K562 (cell line): Measurements from ENCODE around the gene ECPAS. TPM values are rescaled to one million over a fixed set of nuclear protein-coding genes. Genes with fewer than 3 reads are reported as not detected.

Source experiments
- ATAC-seq: fragments of 200-7000 bp; cut with Tn5 transposase; 3 replicates; pipeline ENCODE4 v1.9.1; 2020; ENCODE audit warnings: moderate library complexity
- BruUV-seq: library from RNA; stranded (reverse); fragments of 400-500 nt; replicated peaks from 2 replicates; lab custom pipeline; 2021; lab: Mats Ljungman, UMichigan
- CTCF ChIA-PET: fragments of 300-600 bp; formaldehyde crosslinking; extraction: SDS; loops from one replicate; lab custom pipeline; 2021; ENCODE audit warnings: low intra/inter-chr PET ratio; lab: Yijun Ruan, JAX
- POLR2A ChIA-PET: fragments of 300-600, 350-650 bp; sonication (Branson Sonifier 250); formaldehyde crosslinking; extraction: SDS; loops from one replicate; lab custom pipeline; 2021; ENCODE audit warnings: antibody characterized with exemption, inconsistent platforms; lab: Yijun Ruan, JAX
- DNase-seq, 4 experiments: peaks; one replicate each; pipeline versions ENCODE4 v3.0.0 to v3.0.0-alpha.2; 2011 to 2018; ENCODE audit warnings: low spot score in 3 of 4, mixed read lengths in 3 of 4; ENCODE audit errors: extremely low read depth in 1 of 4
- FAIRE-seq: peaks from 2 replicates; lab custom pipeline; 2011; peaks lifted over from hg19 to GRCh38; lab: Jason Lieb, UNC
- H2AFZ ChIP-seq: 2 replicates; pipeline ENCODE4 v1.6.0; 2011; ENCODE audit warnings: low read depth, low read length, control low read depth, inconsistent platforms
- H3K27ac ChIP-seq: fragments of 200-600 bp; 3 replicates; pipeline ENCODE4 v1.8.0; 2011; ENCODE audit warnings: low read depth, mild to moderate bottlenecking, control low read depth, inconsistent platforms, low read length, moderate library complexity, mixed read lengths; ENCODE audit errors: extremely low read depth
- H3K27me3 ChIP-seq, 2 experiments: fragments of 300-600 bp in 1 of 2; 2 replicates in 1 of 2; 3 replicates in 1 of 2; pipeline versions ENCODE4 v1.6.0 to v1.8.0; 2011; ENCODE audit warnings: inconsistent platforms in 2 of 2, low read length in 2 of 2, mild to moderate bottlenecking in 1 of 2, mixed read lengths in 1 of 2, moderate library complexity in 1 of 2; ENCODE audit not compliant: control insufficient read depth in 2 of 2, insufficient read depth in 2 of 2
- H3K36me3 ChIP-seq: fragments of 300-600 bp; 3 replicates; pipeline ENCODE4 v1.8.0; 2011; ENCODE audit warnings: mild to moderate bottlenecking, low read length, inconsistent platforms; ENCODE audit not compliant: control insufficient read depth, insufficient read depth
- H3K4me1 ChIP-seq, 2 experiments: fragments of 200-600 bp in 1 of 2; replicated peaks in 1 of 2; 2 replicates in 1 of 2; 3 replicates in 1 of 2; pipeline versions ENCODE4 v1.5.1 to v1.8.0; 2011; ENCODE audit warnings: inconsistent platforms in 2 of 2, low read length in 2 of 2, mild to moderate bottlenecking in 1 of 2, mixed read lengths in 1 of 2, moderate library complexity in 1 of 2; ENCODE audit not compliant: control insufficient read depth in 2 of 2, insufficient read depth in 2 of 2
- H3K4me2 ChIP-seq: 2 replicates; pipeline ENCODE4 v1.6.1; 2011; ENCODE audit warnings: low read length, control low read depth, inconsistent platforms, mixed read lengths; ENCODE audit not compliant: insufficient read depth
- H3K4me3 ChIP-seq: fragments of 200-600 bp; sonication (generic), shearing (Covaris generic); 2 replicates; pipeline ENCODE4 v1.5.1; 2016; ENCODE audit warnings: control low read depth, inconsistent platforms
- H3K79me2 ChIP-seq: fragments of 200-600 bp; 3 replicates; pipeline ENCODE4 v1.8.0; 2011; ENCODE audit warnings: low read length, inconsistent platforms; ENCODE audit not compliant: control insufficient read depth, insufficient read depth
- H3K9ac ChIP-seq, 2 experiments: 2 replicates each; pipeline versions ENCODE4 v1.6.0 to v1.6.1; 2011; ENCODE audit warnings: low read depth in 2 of 2, low read length in 2 of 2, control low read depth in 1 of 2, inconsistent platforms in 1 of 2, mild to moderate bottlenecking in 1 of 2, mixed read lengths in 1 of 2; ENCODE audit not compliant: insufficient read depth in 1 of 2
- H3K9me1 ChIP-seq: one replicate; pipeline ENCODE4 v1.6.0; 2011; ENCODE audit warnings: inconsistent platforms, mild to moderate bottlenecking, low read length, moderate library complexity; ENCODE audit not compliant: control insufficient read depth, insufficient read depth
- H3K9me3 ChIP-seq: replicated peaks from 2 replicates; pipeline ENCODE4 v1.5.1; 2011; ENCODE audit warnings: low read depth, low read length, inconsistent platforms; ENCODE audit not compliant: control insufficient read depth, insufficient read depth
- H4K20me1 ChIP-seq: replicated peaks from 2 replicates; pipeline ENCODE4 v1.6.1; 2011; ENCODE audit warnings: low read length, inconsistent platforms, mixed read lengths; ENCODE audit not compliant: control insufficient read depth, insufficient read depth
- BCOR ChIP-seq: fragments of 450-650 bp; IDR thresholded peaks from 2 replicates; pipeline ENCODE4 v1.6.1; 2016
- COPS2 ChIP-seq: fragments of 450-650 bp; conservative IDR thresholded peaks from 2 replicates; pipeline ENCODE4 v1.6.1; 2016; ENCODE audit warnings: mild to moderate bottlenecking, moderate library complexity
- ELK1 ChIP-seq: sonication (generic); formaldehyde crosslinking; IDR thresholded peaks from 2 replicates; pipeline ENCODE4 v1.8.1; 2022; ENCODE audit warnings: missing genetic modification reagents
- EWSR1 ChIP-seq: fragments of 450-650 bp; IDR thresholded peaks from 2 replicates; pipeline ENCODE4 v1.6.1; 2018; ENCODE audit warnings: borderline replicate concordance, mild to moderate bottlenecking, low read depth, moderate library complexity; ENCODE audit not compliant: partially characterized antibody
- MCM5 ChIP-seq: fragments of 450-650 bp; IDR thresholded peaks from 2 replicates; pipeline ENCODE4 v1.6.1; 2016; ENCODE audit warnings: low read depth
- NUFIP1 ChIP-seq: fragments of 450-650 bp; IDR thresholded peaks from 2 replicates; pipeline ENCODE4 v1.6.1; 2018; ENCODE audit not compliant: partially characterized antibody
- PML ChIP-seq: IDR thresholded peaks from 2 replicates; pipeline ENCODE4 v1.6.1; 2012; ENCODE audit warnings: low read length, inconsistent platforms
- RBFOX2 ChIP-seq: fragments of 200-400 bp; formaldehyde crosslinking; IDR thresholded peaks from 2 replicates; pipeline ENCODE4 v1.6.1; 2017; ENCODE audit warnings: low read depth, mild to moderate bottlenecking, low read length, moderate library complexity
- SAFB2 ChIP-seq: fragments of 200-400 bp; formaldehyde crosslinking; IDR thresholded peaks from 2 replicates; pipeline ENCODE4 v1.6.1; 2018; ENCODE audit warnings: borderline replicate concordance, low read length, low read depth, moderate library complexity; ENCODE audit not compliant: severe bottlenecking
- SPI1 ChIP-seq: IDR thresholded peaks from 2 replicates; pipeline ENCODE4 v1.6.1; 2011; ENCODE audit warnings: low read depth, low read length, control low read depth, borderline replicate concordance
- THRA ChIP-seq: fragments of 450-650 bp; IDR thresholded peaks from 2 replicates; pipeline ENCODE4 v1.6.1; 2017; ENCODE audit warnings: mild to moderate bottlenecking, moderate library complexity
- TRIM24 ChIP-seq, 2 experiments: fragments of 450-650 bp; IDR thresholded peaks; 2 replicates each; pipeline ENCODE4 v1.6.1; 2016
- YBX1 ChIP-seq: fragments of 450-650 bp; IDR thresholded peaks from 2 replicates; pipeline ENCODE4 v1.7.1; 2016; ENCODE audit warnings: mild to moderate bottlenecking
- ZBED1 ChIP-seq: IDR thresholded peaks from 2 replicates; pipeline ENCODE4 v1.6.1; 2014
- ZNF41 ChIP-seq: fragments of 250-450 bp; sonication (Bioruptor Pico); conservative IDR thresholded peaks from 2 replicates; pipeline ENCODE4 v1.4.0; 2020; ENCODE audit warnings: mild to moderate bottlenecking
- ZNF77 ChIP-seq: fragments of 250-450 bp; sonication (Bioruptor Pico); IDR thresholded peaks from 2 replicates; pipeline ENCODE4 v1.5.0; 2020
- WGBS: fragments of 100-300 bp; shearing (Covaris generic); methylation state at CpG from one replicate; pipeline ENCODE4 v1.1.6; 2016; ENCODE audit warnings: low coverage, mixed read lengths; ENCODE audit not compliant: insufficient coverage; ENCODE audit errors: missing lambda C conversion rate; 5-methylcytosine and 5-hydroxymethylcytosine counted together
- in situ Hi-C: fragments of 300-500 bp; cut with MboI; formaldehyde crosslinking; loops from 4 replicates; pipeline ENCODE4 v1.15.0; 2018; ENCODE audit warnings: inconsistent platforms, mixed read lengths
- intact Hi-C: fragments of 100-400 bp; cut with micrococcal nuclease; formaldehyde crosslinking; loops from 2 replicates; pipeline ENCODE4 v1.14.2; 2022
- polyA plus RNA-seq, 8 experiments: library from polyadenylated mRNA; depleted of rRNA in 4 of 8; stranded (reverse) in 5 of 8; unstranded in 3 of 8; fragments of >200 nt; fragmentation: Nextera tagmentation in 2 of 8; fragmentation: Illumina TruSeq in 1 of 8; extraction: Ambion mirVana in 2 of 8; extraction: Trizol in 1 of 8; gene quantifications; 2 replicates each; pipeline versions ENCODE4 v1.2.1 to v1.2.3, GENCODE V29; 2011 to 2014; ENCODE audit warnings: inconsistent platforms in 1 of 8, missing spikeins in 1 of 8
- total RNA-seq, 7 experiments: library from RNA; depleted of rRNA in 6 of 7; stranded (reverse); fragments of >200 nt in 6 of 7; fragmentation: Illumina TruSeq in 2 of 7; extraction: Trizol in 2 of 7; gene quantifications; 2 replicates each; pipeline versions ENCODE4 v1.2.1 to v1.2.3, GENCODE V29; 2011 to 2021; ENCODE audit warnings: low replicate concordance in 1 of 7

ECPAS gene
- total and polyA plus RNA-seq, 9 of the 15 experiments (the other 6 are each of a cell fraction or from before 2014, with no cell fraction given), result 14.5 to 90.9 (median 75.7) TPM

GRCh38 chr9:111436571-111436970 lies 47.6 kb downstream of the ECPAS start:
- Histone ChIP-seq H3K27ac (no peak overlapping the region), H3K79me2 (no peaks in the 10 kb centered on the region), H3K4me2 (no peak overlapping the region), H3K9me1 (no peaks in the 10 kb centered on the region), H3K4me1 (no peaks in the 10 kb centered on the region), H2AFZ (no peak overlapping the region), H3K36me3 (peaks cover 78% of the 10 kb centered on the region), H3K9me3 (no peaks in the 10 kb centered on the region), H3K27me3 (no peaks in the 10 kb centered on the region), H4K20me1 (peaks cover 3% of the 10 kb centered on the region; the same call in 1 of the 2 replicates), H3K9ac (no peak overlapping the region), H3K4me3 (no peak overlapping the region)
- TF ChIP-seq NUFIP1 (no peak), THRA (no peak)
- intact Hi-C loops, result no loop called here
- BruUV-seq, result no TSS peak
- WGBS, result 100% methylated on average over 1 of the region's 1 CpG
- in situ Hi-C loops, result no loop called here
- DNase-seq, result no peak
- FAIRE-seq, result no peak
- ATAC-seq, result no peak
- ChIA-PET CTCF (no interaction called here), POLR2A (interaction anchor here (0.6 kb wide), 1 partner anchor 236 kb away, joined by 3 read pairs; no protein-coding TSS in a partner anchor)

- no TSS peak for BruUV-seq
- H3K79me2 ChIP-seq, result no peaks in the 10 kb centered on the region
- CTCF ChIA-PET, result no interaction called here
- DNase-seq (no peak), ATAC-seq (no peak), FAIRE-seq (no peak)
- intact Hi-C loops, result no loop called here
- H3K4me1 ChIP-seq, result no peaks in the 10 kb centered on the region
- no peak overlapping the region for H3K27ac ChIP-seq
- TF ChIP-seq TRIM24 (IDR thresholded peaks at IDR 0.05) (no peak), SPI1 (no peak), BCOR (no peak), SAFB2 (no peak), ZNF41 (CRISPR knock-in tag) (no peak), EWSR1 (no peak), MCM5 (no peak), RBFOX2 (no peak), ZNF77 (CRISPR knock-in tag) (no peak), COPS2 (no peak), PML (no peak), YBX1 (no peak), ZBED1 (no peak), ELK1 (CRISPR knock-in tag) (no peak)
- H3K9ac ChIP-seq, result no peak overlapping the region
- WGBS, result 88% methylated on average over 3 of the region's 3 CpGs
- in situ Hi-C loops, result no loop called here
- H3K36me3 ChIP-seq, result peaks cover 83% of the 10 kb centered on the region
- H3K9me3 ChIP-seq, result no peaks in the 10 kb centered on the region
- POLR2A ChIA-PET, result no interaction called here
- H3K4me3 ChIP-seq, result no peak overlapping the region
- no peaks in the 10 kb centered on the region for H4K20me1 ChIP-seq
- H3K9me1 ChIP-seq, result no peaks in the 10 kb centered on the region
- no peak overlapping the region for H2AFZ ChIP-seq
- no peaks in the 10 kb centered on the region for H3K27me3 ChIP-seq
- no peak overlapping the region for H3K4me2 ChIP-seq
Observed at GRCh38 chr9:111433082-111433481, 51.1 kb downstream of the ECPAS start.
